ENCODE data around the gene NAGPA. TPM values are rescaled to one million over a fixed set of nuclear protein-coding genes. Genes with fewer than 3 reads are reported as not detected.

NAGPA gene
- total RNA-seq, 4 donors from 2014 or later: 42.6 to 250 (median 72.7) TPM

DNA sequence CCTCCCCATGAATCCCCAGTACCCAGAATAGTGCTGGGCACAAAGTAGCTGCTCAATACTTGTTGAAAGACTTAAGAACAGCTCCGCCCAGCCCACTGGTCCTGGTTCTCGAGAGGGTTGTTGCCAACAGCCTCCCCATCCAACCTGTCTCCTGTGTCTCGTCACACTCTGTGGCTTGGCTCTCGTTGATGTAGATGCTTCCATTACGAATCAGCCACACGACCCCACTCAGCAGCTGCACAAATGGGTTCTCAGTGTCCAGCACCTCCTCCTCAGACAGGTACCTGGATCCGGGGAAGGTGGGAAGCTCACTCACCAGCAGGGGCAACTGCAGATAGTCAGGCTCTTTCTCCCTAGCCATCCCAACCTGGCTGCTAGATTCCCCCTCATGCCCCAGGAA, 2.1 kb downstream of the NAGPA start:
- Histone ChIP-seq H3K9me3 (no peaks in the 10 kb centered on the region), H3K27ac (no peak overlapping the region), H3K4me3 (no peak overlapping the region), H3K36me3 (peaks cover 0 to 3% (median 1%) of the 10 kb centered on the region in 4 donors), H3K4me1 (peaks cover 16 to 23% (median 19%) of the 10 kb centered on the region in 4 donors), H3K27me3 (no peaks in the 10 kb centered on the region)
- TF ChIP-seq POLR2AphosphoS5 (IDR thresholded peaks at IDR 0.05) (no peak), POLR2A (IDR thresholded peaks at IDR 0.05) (no peak), EP300 (IDR thresholded peaks at IDR 0.05; ENCODE audit: low read depth) (no peak)
- TF ChIP-seq, protein P1, sequence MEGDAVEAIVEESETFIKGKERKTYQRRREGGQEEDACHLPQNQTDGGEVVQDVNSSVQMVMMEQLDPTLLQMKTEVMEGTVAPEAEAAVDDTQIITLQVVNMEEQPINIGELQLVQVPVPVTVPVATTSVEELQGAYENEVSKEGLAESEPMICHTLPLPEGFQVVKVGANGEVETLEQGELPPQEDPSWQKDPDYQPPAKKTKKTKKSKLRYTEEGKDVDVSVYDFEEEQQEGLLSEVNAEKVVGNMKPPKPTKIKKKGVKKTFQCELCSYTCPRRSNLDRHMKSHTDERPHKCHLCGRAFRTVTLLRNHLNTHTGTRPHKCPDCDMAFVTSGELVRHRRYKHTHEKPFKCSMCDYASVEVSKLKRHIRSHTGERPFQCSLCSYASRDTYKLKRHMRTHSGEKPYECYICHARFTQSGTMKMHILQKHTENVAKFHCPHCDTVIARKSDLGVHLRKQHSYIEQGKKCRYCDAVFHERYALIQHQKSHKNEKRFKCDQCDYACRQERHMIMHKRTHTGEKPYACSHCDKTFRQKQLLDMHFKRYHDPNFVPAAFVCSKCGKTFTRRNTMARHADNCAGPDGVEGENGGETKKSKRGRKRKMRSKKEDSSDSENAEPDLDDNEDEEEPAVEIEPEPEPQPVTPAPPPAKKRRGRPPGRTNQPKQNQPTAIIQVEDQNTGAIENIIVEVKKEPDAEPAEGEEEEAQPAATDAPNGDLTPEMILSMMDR (IDR thresholded peaks at IDR 0.05): no peak
- DNase-seq: no peak
- in situ Hi-C loops (cut with MboI; ENCODE audit: low pct_ligation_motif_present in 1 of 4, low pct_unique_long_range_greater_than_20kb in 1 of 4, low sequenced_read_pairs in 3 of 4) (no loop called here), intact Hi-C loops (cut with DNase I; ENCODE audit: low total_unique reads) (no loop called here)
- 82% methylated on average over 7 of the region's 7 CpGs; no CpG with 5 or more reads in 1 of the 2 donors for WGBS, 2 donors (ENCODE audit: low coverage in 1 of 2)

- 91 to 96% methylated on average over 4 to 12 of the region's 12 CpGs for WGBS, 2 donors (ENCODE audit: low coverage in 1 of 2)
- no peak for DNase-seq
- in situ Hi-C loops (cut with MboI; ENCODE audit: low pct_ligation_motif_present in 1 of 4, low pct_unique_long_range_greater_than_20kb in 1 of 4, low sequenced_read_pairs in 3 of 4): no loop called here
Observed at GRCh38 chr16:5030251-5030870, 3.4 kb downstream of the NAGPA start.

DNA sequence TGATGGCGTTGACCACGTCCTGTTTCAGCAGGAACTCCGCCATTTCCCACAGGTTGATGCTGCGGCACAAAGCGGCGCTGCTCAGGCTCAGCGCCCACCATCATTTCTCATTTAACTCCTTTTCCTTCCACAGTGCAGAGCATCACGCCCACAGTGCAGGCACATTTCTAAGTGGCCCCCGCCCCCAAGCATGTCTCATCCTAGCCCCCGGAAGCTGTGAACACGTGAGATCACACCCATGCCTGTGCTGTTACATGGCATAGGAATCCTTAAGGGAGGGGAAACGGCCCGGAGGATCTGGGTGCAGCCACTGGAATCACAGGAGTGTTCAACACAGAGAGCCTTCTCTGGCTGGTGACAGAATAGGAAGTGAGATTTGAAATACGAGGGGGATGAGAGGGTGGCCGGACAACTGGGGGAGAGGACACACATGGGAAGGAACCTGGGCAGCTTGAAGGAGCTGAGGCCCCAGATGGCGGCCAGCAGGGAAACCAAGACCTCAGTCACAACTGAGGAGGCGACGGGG, 4.7 kb downstream of the NAGPA start:
- WGBS, 2 donors (ENCODE audit: low coverage in 1 of 2): 74 to 85% methylated on average over 5 to 18 of the region's 18 CpGs
- DNase-seq: no peak
- no peaks in the 10 kb centered on the region for H3K9me3 ChIP-seq
- peaks cover 0 to 3% (median 1%) of the 10 kb centered on the region in 4 donors for H3K36me3 ChIP-seq
- no peak overlapping the region for H3K27ac ChIP-seq
- no peaks in the 10 kb centered on the region for H3K27me3 ChIP-seq
- intact Hi-C loops (cut with DNase I; ENCODE audit: low total_unique reads): no loop called here
- in situ Hi-C loops (cut with MboI; ENCODE audit: low pct_ligation_motif_present in 1 of 4, low pct_unique_long_range_greater_than_20kb in 1 of 4, low sequenced_read_pairs in 3 of 4): no loop called here
- TF ChIP-seq, protein P1 (IDR thresholded peaks at IDR 0.05): no peak
- TF ChIP-seq POLR2A (IDR thresholded peaks at IDR 0.05) (no peak), EP300 (IDR thresholded peaks at IDR 0.05; ENCODE audit: low read depth) (no peak)
- H3K4me1 ChIP-seq: peaks cover 14 to 29% (median 16%) of the 10 kb centered on the region in 4 donors
- H3K4me3 ChIP-seq: no peak overlapping the region

More at GRCh38 chr16:5030251-5030870, 3.4 kb downstream of the NAGPA start:
- peaks cover 16 to 23% (median 19%) of the 10 kb centered on the region in 4 donors for H3K4me1 ChIP-seq
- H3K9me3 ChIP-seq: no peaks in the 10 kb centered on the region
- H3K27me3 ChIP-seq: no peaks in the 10 kb centered on the region
- TF ChIP-seq, protein P1 (IDR thresholded peaks at IDR 0.05): no peak
- TF ChIP-seq EP300 (IDR thresholded peaks at IDR 0.05; ENCODE audit: low read depth) (no peak), POLR2A (IDR thresholded peaks at IDR 0.05) (no peak), POLR2AphosphoS5 (IDR thresholded peaks at IDR 0.05) (no peak)
- H3K36me3 ChIP-seq: peaks cover 0 to 3% (median 1%) of the 10 kb centered on the region in 4 donors
- H3K4me3 ChIP-seq: no peak overlapping the region
- no peak overlapping the region for H3K27ac ChIP-seq
- intact Hi-C loops (cut with DNase I; ENCODE audit: low total_unique reads): no loop called here

DNA sequence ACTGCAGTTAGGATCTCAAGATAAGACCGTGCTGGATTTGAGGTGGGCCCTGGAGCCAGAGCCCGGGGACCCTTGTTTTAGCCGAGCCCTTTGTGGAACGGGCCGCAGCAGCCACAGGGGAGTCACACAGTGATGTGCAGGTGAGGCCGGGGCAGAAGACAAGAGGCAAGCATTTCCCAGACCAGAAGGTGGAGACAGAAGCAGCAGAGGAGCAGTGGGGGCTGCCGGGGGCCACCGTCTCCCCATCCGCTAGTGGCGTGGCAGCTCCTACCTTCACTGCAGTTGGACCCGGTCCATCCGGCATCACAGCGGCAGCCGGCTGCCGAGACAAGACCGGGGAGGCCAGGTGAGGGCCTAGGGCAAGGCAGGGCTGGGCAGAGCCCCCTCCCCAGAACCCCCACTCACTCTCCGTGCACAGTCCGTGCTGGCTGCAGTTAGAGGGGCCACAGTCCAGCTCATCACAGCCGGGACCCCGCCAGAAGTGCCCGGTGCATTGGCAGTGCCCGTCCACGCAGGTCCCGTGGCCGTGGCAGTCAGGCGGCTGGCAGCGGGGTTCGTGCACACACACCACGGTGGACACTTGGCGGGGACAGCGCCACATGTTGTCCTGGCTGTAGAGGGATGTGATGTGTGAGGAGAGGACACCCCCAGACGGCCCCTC, 6.0 kb downstream of the NAGPA start:
- Histone ChIP-seq H3K9me3 (no peaks in the 10 kb centered on the region), H3K4me3 (no peak overlapping the region), H3K27me3 (no peaks in the 10 kb centered on the region), H3K36me3 (peaks cover 0 to 3% (median 1%) of the 10 kb centered on the region in 4 donors), H3K4me1 (peaks cover 8 to 25% (median 10%) of the 10 kb centered on the region in 4 donors), H3K27ac (no peak overlapping the region)
- in situ Hi-C loops (cut with MboI; ENCODE audit: low pct_ligation_motif_present in 1 of 4, low pct_unique_long_range_greater_than_20kb in 1 of 4, low sequenced_read_pairs in 3 of 4) (no loop called here), intact Hi-C loops (cut with DNase I; ENCODE audit: low total_unique reads) (no loop called here)
- 97% methylated on average over 20 of the region's 32 CpGs; no CpG with 5 or more reads in 1 of the 2 donors for WGBS, 2 donors (ENCODE audit: low coverage in 1 of 2)
- DNase-seq: no peak
- TF ChIP-seq EP300 (IDR thresholded peaks at IDR 0.05; ENCODE audit: low read depth): no peak
